Measurements from ENCODE around the gene TKT. TPM values are rescaled to one million over a fixed set of nuclear protein-coding genes. Genes with fewer than 3 reads are reported as not detected.

Gene TKT
- total and polyA plus RNA-seq, 2 donors from 2014 or later = 182 to 224 TPM

DNA sequence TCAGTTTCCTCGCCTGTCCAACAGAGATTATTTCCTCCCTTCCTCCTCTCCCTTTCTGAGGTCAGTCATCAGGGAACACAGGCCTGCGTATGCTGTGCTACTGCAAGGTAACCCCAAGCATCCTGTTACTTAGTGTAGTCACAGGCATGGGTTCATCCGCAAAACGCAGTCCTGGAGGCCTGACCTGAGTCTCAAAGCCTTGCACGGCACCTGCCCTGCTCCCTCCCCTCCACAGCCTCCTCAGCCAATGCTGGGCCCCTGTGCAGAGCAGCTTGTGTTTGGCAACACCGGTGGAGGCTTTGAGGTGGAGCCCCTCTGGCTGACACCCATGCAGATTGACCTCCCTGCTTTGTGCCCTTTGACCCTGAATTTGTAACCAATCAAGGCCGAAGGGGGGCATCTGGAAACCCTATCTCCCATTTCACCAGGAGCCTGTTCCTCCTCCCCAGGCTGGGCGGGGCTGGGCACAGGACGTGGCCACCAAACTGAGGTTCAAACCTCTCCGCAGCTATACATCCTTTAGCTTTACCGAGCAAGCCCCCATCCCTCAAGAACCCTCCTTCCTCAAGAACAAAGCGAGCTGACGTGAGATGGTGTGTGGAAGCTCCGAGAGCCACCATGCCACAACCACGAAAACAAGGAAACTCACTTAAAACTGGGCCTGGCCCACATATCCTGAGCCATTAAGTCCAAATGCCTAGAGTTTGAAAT lies 21.5 kb downstream of the TKT start:
- H3K4me1 ChIP-seq (ENCODE audit: control insufficient read depth in 2 of 3, insufficient read depth in 2 of 3, low read depth in 1 of 3, low read length in 3 of 3) = peaks cover 2 to 26% (median 26%) of the 10 kb centered on the region in 3 donors
- no peaks in the 10 kb centered on the region for H3K9me3 ChIP-seq (ENCODE audit: control insufficient read depth in 2 of 3, insufficient read depth in 1 of 3, low read length in 3 of 3)
- TF ChIP-seq CTCF (IDR thresholded peaks at IDR 0.05; ENCODE audit: borderline replicate concordance, extremely low read depth, insufficient read depth) = no peak
- H3K27ac ChIP-seq (ENCODE audit: low read depth in 2 of 2, low read length in 2 of 2) = no peak overlapping the region
- no peaks in the 10 kb centered on the region for H3K27me3 ChIP-seq (ENCODE audit: control insufficient read depth, insufficient read depth, low read length)
- H3K4me3 ChIP-seq (ENCODE audit: low read length in 3 of 3) = no peak overlapping the region
- peaks cover 0 to 37% (median 24%) of the 10 kb centered on the region in 3 donors for H3K36me3 ChIP-seq (ENCODE audit: control insufficient read depth in 2 of 3, insufficient read depth in 3 of 3, low read length in 3 of 3)
- no peak for FAIRE-seq
- DNase-seq = no peak
- intact Hi-C loops (cut with DNase I) = no loop called here
- H3K9ac ChIP-seq (ENCODE audit: low read length in 3 of 3) = no peak overlapping the region

DNA sequence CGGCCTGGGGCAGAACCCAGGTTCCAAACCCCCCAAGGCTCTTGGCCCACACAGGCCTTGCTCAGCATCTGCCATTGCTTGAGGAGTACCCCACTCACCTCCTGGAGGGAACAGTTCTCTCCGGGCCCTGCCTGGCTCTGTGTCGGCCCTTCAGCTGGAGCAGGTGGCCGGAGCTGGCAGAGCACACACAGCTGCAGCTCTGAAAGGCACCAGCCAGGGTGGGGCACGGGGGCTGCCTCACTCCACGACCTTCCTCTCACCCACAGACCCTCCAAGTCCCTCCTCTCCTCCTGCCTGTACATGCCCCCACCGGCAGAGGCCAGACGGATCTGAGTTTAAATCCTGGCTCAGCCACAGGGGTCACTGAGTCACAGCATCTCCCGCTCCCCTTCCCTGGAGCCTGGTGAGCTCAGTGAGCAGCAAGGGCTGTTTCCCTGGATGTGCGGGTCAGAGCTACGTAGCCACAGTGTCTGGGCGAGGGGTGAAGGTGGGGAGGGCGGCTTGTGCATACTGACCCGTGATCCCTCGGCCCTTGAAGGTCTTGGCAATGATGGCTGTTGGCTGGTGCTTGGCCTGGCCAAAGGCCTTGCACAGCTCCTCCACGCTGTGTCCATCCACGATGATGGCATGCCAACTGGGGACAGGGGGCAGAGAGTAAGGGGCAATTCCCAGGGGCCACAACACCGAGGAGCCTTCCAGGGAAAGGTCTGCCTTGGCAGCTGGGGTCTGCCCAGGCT lies 23.0 kb downstream of the TKT start:
- H3K27ac ChIP-seq (ENCODE audit: low read depth in 2 of 2, low read length in 2 of 2) = no peak overlapping the region
- no peaks in the 10 kb centered on the region for H3K27me3 ChIP-seq (ENCODE audit: control insufficient read depth, insufficient read depth, low read length)
- H3K36me3 ChIP-seq (ENCODE audit: control insufficient read depth in 2 of 3, insufficient read depth in 3 of 3, low read length in 3 of 3) = peaks cover 0 to 51% (median 35%) of the 10 kb centered on the region in 3 donors
- intact Hi-C loops (cut with DNase I) = no loop called here
- H3K4me1 ChIP-seq (ENCODE audit: control insufficient read depth in 2 of 3, insufficient read depth in 2 of 3, low read depth in 1 of 3, low read length in 3 of 3) = peaks cover 0 to 19% (median 17%) of the 10 kb centered on the region in 3 donors
- no peaks in the 10 kb centered on the region for H3K9me3 ChIP-seq (ENCODE audit: control insufficient read depth in 2 of 3, insufficient read depth in 1 of 3, low read length in 3 of 3)
- H3K4me3 ChIP-seq (ENCODE audit: low read length in 3 of 3) = no peak overlapping the region
- TF ChIP-seq CTCF (IDR thresholded peaks at IDR 0.05; ENCODE audit: borderline replicate concordance, extremely low read depth, insufficient read depth) = no peak
- H3K9ac ChIP-seq (ENCODE audit: low read length in 3 of 3) = no peak overlapping the region
- no peak for FAIRE-seq
- no peak for DNase-seq

GRCh38 chr3:53231532-53232511 lies 24.0 kb downstream of the TKT start:
- Histone ChIP-seq H3K9me3 (ENCODE audit: control insufficient read depth in 2 of 3, insufficient read depth in 1 of 3, low read length in 3 of 3) (no peaks in the 10 kb centered on the region), H3K4me3 (ENCODE audit: low read length in 3 of 3) (no peak overlapping the region), H3K36me3 (ENCODE audit: control insufficient read depth in 2 of 3, insufficient read depth in 3 of 3, low read length in 3 of 3) (peaks cover 0 to 61% (median 40%) of the 10 kb centered on the region in 3 donors), H3K27ac (ENCODE audit: low read depth in 2 of 2, low read length in 2 of 2) (no peak overlapping the region), H3K4me1 (ENCODE audit: control insufficient read depth in 2 of 3, insufficient read depth in 2 of 3, low read depth in 1 of 3, low read length in 3 of 3) (peaks cover 0 to 14% (median 14%) of the 10 kb centered on the region in 3 donors), H3K9ac (ENCODE audit: low read length in 3 of 3) (no peak overlapping the region), H3K27me3 (ENCODE audit: control insufficient read depth, insufficient read depth, low read length) (no peaks in the 10 kb centered on the region)
- DNase-seq = no peak
- intact Hi-C loops (cut with DNase I) = no loop called here
- no peak for TF ChIP-seq CTCF (IDR thresholded peaks at IDR 0.05; ENCODE audit: borderline replicate concordance, extremely low read depth, insufficient read depth)
- no peak for FAIRE-seq

All from kidney (tissue), 14 donors.